Limb (tissue), 2 donors: ENCODE results near the gene SUN3.

Experiments used
- DNase-seq, 2 donors: peaks; one replicate each; pipeline ENCODE4 v3.0.0-alpha.2; 2016; ENCODE audit errors: extremely low spot score in 2 of 2

The SUN3 gene, protein sequence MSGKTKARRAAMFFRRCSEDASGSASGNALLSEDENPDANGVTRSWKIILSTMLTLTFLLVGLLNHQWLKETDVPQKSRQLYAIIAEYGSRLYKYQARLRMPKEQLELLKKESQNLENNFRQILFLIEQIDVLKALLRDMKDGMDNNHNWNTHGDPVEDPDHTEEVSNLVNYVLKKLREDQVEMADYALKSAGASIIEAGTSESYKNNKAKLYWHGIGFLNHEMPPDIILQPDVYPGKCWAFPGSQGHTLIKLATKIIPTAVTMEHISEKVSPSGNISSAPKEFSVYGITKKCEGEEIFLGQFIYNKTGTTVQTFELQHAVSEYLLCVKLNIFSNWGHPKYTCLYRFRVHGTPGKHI

GRCh38 chr7:48028938-48029337 is at the start of gene SUN3:
SUN3 (minus strand) TSS chr7:48029107; CDS start chr7:48028938, 169 bp downstream.
- no peak for DNase-seq

DNA sequence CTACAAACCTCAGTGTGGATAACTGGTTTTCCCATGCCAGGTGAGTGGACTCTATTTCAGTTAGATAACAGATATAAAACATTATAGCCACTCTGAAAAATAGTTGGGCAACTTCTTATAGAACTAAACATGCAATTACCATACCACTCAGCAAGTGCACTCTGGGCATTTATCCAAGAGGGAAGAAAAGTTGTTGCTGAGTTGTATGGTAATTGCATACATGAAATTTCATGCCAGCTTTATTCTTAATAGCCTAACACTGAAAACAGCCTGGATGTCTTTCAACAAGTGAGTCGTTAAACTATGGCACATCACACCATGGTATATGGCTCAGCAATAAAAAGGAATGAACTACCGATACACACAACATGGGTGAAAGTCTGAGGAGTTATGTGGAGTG is 49.6 kb upstream of the SUN3 start:
- DNase-seq, result no peak

- no peak for DNase-seq
Measured at GRCh38 chr7:48077423-48077822, 48.5 kb upstream of the SUN3 start.

- no peak for DNase-seq
Measured at GRCh38 chr7:48074204-48074654, 45.3 kb upstream of the SUN3 start.

GRCh38 chr7:48067475-48067874 is 38.6 kb upstream of the SUN3 start:
- DNase-seq, result no peak

GRCh38 chr7:48063985-48064384 is 35.1 kb upstream of the SUN3 start:
- DNase-seq, result no peak

DNA sequence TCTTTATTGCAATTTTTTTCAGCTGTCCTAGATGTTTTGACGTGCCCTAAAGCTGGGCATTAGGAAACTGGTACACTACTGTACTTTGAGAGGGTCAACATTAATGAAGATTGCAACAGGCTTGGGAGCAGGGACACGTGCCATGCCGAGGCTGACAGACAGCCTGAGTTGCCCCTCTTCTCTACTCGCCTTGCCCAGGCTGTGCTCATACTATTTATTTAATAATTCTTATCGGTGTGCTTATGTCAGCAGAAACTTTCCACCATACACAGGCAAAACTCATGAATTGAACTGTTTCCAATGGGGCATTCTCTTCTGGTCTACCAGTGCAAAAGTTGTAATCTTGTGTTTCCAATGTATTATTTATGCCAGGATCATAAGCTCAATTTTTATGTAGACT is 30.8 kb upstream of the SUN3 start:
- no peak for DNase-seq

GRCh38 chr7:48058990-48059389 is 30.1 kb upstream of the SUN3 start:
- DNase-seq, result no peak

DNA sequence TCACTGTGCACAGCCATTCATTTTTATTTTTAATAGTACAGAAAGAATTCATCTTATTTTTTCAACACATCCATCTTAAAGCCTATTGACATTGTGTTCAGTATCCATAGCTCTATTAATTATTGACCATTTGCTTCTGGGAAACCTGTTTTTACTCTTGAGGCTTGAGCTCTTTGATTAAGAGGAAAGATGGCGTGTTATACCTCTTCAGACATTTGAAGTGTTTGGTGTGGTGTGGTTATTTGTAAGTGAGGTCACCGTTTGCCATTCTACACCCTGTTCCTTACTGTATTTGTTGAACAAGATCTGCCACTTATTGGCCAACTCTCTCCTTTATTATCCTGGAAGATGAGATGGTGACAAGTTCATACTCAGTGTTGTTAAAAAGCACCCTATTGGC is 24.8 kb upstream of the SUN3 start:
- no peak for DNase-seq

GRCh38 chr7:48052748-48053147 is 23.8 kb upstream of the SUN3 start:
- DNase-seq, result no peak

DNA sequence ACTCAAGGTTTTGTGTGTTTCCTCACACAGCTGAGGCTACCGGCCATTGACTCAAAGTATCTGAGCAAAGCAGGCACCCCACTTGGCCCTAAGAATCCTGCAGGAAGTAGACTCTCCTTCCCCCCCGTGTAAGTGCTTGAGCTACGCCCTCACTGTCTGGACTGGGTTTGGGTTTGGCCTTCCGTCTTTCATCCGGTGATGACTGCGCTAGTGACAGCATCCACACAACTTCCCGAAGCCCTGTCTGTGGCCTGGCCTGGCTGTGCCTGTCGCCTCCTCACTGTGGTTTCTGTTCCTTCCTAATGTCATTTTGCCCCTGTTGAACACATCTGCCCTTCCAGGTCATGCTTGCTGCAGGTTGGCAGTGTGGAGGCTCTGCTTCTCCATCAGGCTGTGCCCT is 20.9 kb upstream of the SUN3 start:
- DNase-seq, result no peak

DNA sequence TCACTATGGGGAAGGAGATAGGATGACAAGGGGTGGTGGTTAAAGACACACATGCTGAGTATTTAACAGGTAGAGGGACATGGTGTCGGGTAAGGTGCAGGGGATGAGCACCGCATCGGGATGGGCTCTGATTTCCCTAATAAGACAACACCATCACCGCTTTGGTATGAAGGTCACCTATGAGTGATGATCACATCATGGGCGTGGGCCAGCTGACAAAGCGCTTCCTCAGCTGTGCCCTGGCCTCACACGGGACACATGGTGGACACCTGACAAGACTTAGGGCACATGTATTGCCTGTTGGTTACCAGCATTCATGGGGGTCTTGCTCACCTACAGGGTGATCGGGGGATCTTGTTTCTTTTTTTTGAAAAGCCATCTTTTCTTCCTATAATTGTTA is 19.2 kb upstream of the SUN3 start:
- DNase-seq, result no peak

GRCh38 chr7:48046458-48046857 is 17.6 kb upstream of the SUN3 start:
- DNase-seq, result no peak

- DNase-seq, result no peak
Measured at GRCh38 chr7:48045195-48045765, 16.4 kb upstream of the SUN3 start.

DNA sequence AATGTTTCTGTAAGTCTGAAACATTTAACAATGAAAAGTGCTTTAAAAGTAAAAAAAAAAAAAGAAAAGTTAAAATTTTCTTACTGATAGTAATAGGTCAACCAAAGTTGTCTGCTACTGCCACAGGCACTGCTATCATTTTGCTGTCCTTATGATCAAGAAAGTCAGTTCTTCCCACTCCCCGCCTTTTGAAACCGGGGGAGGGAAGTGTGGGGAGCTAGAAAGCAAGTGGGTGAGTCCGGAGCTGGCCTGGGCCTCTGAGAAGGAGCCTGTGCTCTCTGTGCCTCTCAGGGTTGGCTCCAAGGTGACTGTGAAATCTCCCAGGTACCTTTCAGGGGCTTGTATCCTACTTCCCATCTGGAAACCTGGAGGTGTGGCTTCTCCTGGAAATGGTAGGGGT is 13.7 kb upstream of the SUN3 start:
- DNase-seq, result no peak

- no peak for DNase-seq
Measured at GRCh38 chr7:48042216-48042615, 13.3 kb upstream of the SUN3 start.

DNA sequence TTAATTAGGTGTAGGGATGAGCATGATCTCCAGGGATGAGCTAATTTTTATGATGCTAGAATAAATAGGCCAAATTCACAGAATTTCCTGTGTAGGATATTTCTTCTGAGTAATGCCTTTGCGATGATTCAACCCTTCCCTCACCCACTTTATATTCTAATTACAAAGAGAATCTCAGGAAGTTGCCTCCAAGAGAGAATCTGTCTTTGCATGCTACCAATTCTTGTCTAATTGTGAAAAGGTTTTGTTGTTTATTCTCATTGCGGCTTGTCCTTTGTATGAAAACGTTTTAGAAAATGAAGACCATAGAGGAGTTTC is 12.7 kb upstream of the SUN3 start:
- DNase-seq, result no peak

GRCh38 chr7:48040944-48041652 is 12.2 kb upstream of the SUN3 start:
- no peak for DNase-seq

GRCh38 chr7:48038815-48039506 is 10.1 kb upstream of the SUN3 start:
- no peak for DNase-seq

DNA sequence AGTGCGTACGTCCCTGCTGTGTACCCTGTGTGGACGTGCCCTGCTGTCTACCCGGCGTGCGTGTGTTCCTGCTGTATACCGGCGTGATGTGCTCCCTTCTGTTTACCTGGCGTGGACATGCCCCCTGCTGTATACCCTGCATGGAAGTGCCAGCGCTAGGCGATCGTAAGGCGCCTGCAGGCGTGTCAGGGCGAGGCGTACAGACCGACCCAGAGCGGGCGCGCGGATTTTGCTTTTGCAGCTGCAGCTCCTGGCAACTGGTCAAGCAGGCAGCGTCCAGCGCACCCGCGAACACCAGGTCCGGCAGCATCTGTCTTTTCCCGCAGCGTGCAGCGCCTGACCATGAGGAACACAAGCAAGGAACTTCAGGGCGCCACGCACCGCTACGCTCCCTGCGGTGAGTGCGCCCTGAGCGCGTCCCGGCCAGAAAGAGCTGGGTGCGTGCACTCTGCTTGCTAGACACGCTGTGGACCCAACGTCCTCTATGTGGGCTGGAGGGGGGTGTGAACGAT is 7.1 kb upstream of the SUN3 start:
- peak; percentile 14 to 59 for DNase-seq

GRCh38 chr7:48035301-48035966 is 6.5 kb upstream of the SUN3 start, which contains the start of gene C7orf57:
C7orf57 (plus strand) TSS chr7:48035543; CDS start chr7:48036309, 766 bp downstream.
- DNase-seq, result peak; percentile 89 to 93
